ENCODE measurements around the gene IL22RA1. TPM values are rescaled to one million over a fixed set of nuclear protein-coding genes. Genes with fewer than 3 reads are reported as not detected.

Gene IL22RA1
- total and polyA plus RNA-seq, 2 of the 8 experiments (the other 6 are each of a cell fraction or from before 2014, with no cell fraction given) = 0.17 to 0.32 TPM

GRCh38 chr1:24119489-24119858 is 23.5 kb downstream of the IL22RA1 start:
- no peak for FAIRE-seq
- no peak overlapping the region for H2BK5ac ChIP-seq (ENCODE audit: low read depth, low read length)
- H3K9me3 ChIP-seq (ENCODE audit: insufficient read depth in 2 of 2, low read depth in 1 of 2, low read length in 1 of 2) = no peaks in the 10 kb centered on the region
- H4K91ac ChIP-seq (replicated peaks; ENCODE audit: insufficient read length, low read length) = no peak overlapping the region
- no peak overlapping the region for H2BK15ac ChIP-seq (ENCODE audit: low read length)
- H3K4ac ChIP-seq (replicated peaks; ENCODE audit: insufficient read length, low read depth, low read length) = no peak overlapping the region
- ChIA-PET POLR2A (ENCODE audit: partially characterized antibody) (interaction anchor here (1.0 to 2.4 kb wide), 2 partner anchors 31 to 32 kb away, joined by 5 to 9 read pairs; no protein-coding TSS in a partner anchor), CTCF (ENCODE audit: partially characterized antibody) (interaction anchor here (0.9 to 1.3 kb wide), 3 partner anchors 26 to 189 kb away, joined by 3 to 4 read pairs (median 4); no protein-coding TSS in a partner anchor)
- H3K9ac ChIP-seq (replicated peaks in 1 of 4; ENCODE audit: extremely low read depth in 1 of 4, low read depth in 3 of 4, low read length in 3 of 4) = no peak overlapping the region
- WGBS, 2 experiments (ENCODE audit: extremely low coverage in 1 of 2, insufficient coverage in 1 of 2, insufficient read length in 1 of 2, insufficient replicate concordance in 2 of 2, low coverage in 1 of 2, low lambda C conversion rate in 2 of 2, missing lambda C conversion rate in 1 of 2) = 87% methylated on average over 5 of the region's 5 CpGs; no CpG with 5 or more reads in 1 of the 2 experiments
- H3K4me1 ChIP-seq (replicated peaks in 1 of 4; ENCODE audit: control insufficient read depth in 3 of 4, insufficient read depth in 4 of 4, low read length in 3 of 4) = peaks cover 0 to 5% (median 2%) of the 10 kb centered on the region in 4 experiments; a peak in 5 of 7 replicates
- H3K18ac ChIP-seq (ENCODE audit: extremely low read depth, low read length) = no peak overlapping the region
- no peak overlapping the region for H3K14ac ChIP-seq (ENCODE audit: insufficient read length)
- H2BK12ac ChIP-seq (ENCODE audit: low read depth, low read length) = no peak overlapping the region
- H3K36me3 ChIP-seq (ENCODE audit: control insufficient read depth in 2 of 4, insufficient read depth in 4 of 4, low read length in 3 of 4) = no peaks in the 10 kb centered on the region
- no peaks in the 10 kb centered on the region for H3K27me3 ChIP-seq (replicated peaks in 1 of 4; ENCODE audit: control insufficient read depth in 3 of 4, extremely low read depth in 1 of 4, insufficient read depth in 3 of 4, low read length in 3 of 4)
- H4K5ac ChIP-seq (ENCODE audit: insufficient read length, low read depth, low read length) = no peak overlapping the region
- no peak overlapping the region for H2BK120ac ChIP-seq (replicated peaks; ENCODE audit: low read depth, low read length)
- no peak overlapping the region for H3K56ac ChIP-seq (replicated peaks; ENCODE audit: insufficient read length, low read depth, low read length)
- H3K79me1 ChIP-seq (ENCODE audit: low read depth, low read length) = no peaks in the 10 kb centered on the region
- no peak overlapping the region for H3K23ac ChIP-seq (ENCODE audit: insufficient read length)
- no peak overlapping the region for H3K27ac ChIP-seq (ENCODE audit: low read depth, low read length)
- H3K4me2 ChIP-seq (ENCODE audit: insufficient read depth in 1 of 2, low read depth in 2 of 2, low read length in 2 of 2) = no peak overlapping the region
- no peak overlapping the region for H4K8ac ChIP-seq (ENCODE audit: extremely low read depth, insufficient read depth, low read length)
- DNase-seq (ENCODE audit: low read depth in 1 of 2, low spot score in 2 of 2) = no peak
- no peak overlapping the region; the same call in 1 of the 2 replicates for H2AK5ac ChIP-seq (ENCODE audit: low read depth, low read length)
- H2BK20ac ChIP-seq (ENCODE audit: low read length) = 0 out of 2 replicates have a peak overlapping the region, but pooled peaks have one; percentile 13
- no peaks in the 10 kb centered on the region for H4K20me1 ChIP-seq (replicated peaks in 1 of 2; ENCODE audit: control insufficient read depth in 1 of 2, insufficient read depth in 2 of 2, low read length in 2 of 2)
- no peaks in the 10 kb centered on the region for H3K23me2 ChIP-seq (ENCODE audit: low read depth, low read length)
- H3K4me3 ChIP-seq (ENCODE audit: extremely low read depth in 1 of 4, insufficient read depth in 2 of 4, low read depth in 3 of 4, low read length in 4 of 4) = no peak overlapping the region
- no peaks in the 10 kb centered on the region for H3K79me2 ChIP-seq (ENCODE audit: control insufficient read depth in 1 of 2, insufficient read depth in 2 of 2, low read length in 2 of 2)
- H2AFZ ChIP-seq (ENCODE audit: low read length) = no peak overlapping the region
- TF ChIP-seq NANOG (IDR thresholded peaks at IDR 0.05; ENCODE audit: insufficient read depth, low read depth, low read length, poor library complexity, severe bottlenecking) = no peak
- no peak for TF ChIP-seq CBX5 (IDR thresholded peaks at IDR 0.05; ENCODE audit: low read depth, low read length)
- no peak for TF ChIP-seq CBX8 (IDR thresholded peaks at IDR 0.05; ENCODE audit: borderline replicate concordance, low read depth, low read length)
- TF ChIP-seq EGR1 (IDR thresholded peaks at IDR 0.05; ENCODE audit: borderline replicate concordance, low read depth, low read length) = no peak
- no peak for TF ChIP-seq CREB1 (IDR thresholded peaks at IDR 0.05)
- no peak for TF ChIP-seq TCF12 (IDR thresholded peaks at IDR 0.05; ENCODE audit: low read depth, low read length)
- no peak for TF ChIP-seq CHD2 (IDR thresholded peaks at IDR 0.05; ENCODE audit: low read length)
- TF ChIP-seq CTCF (IDR thresholded peaks at IDR 0.05; ENCODE audit: control extremely low read depth in 1 of 3, insufficient read depth in 1 of 3, low read depth in 1 of 3, low read length in 3 of 3) = no peak
- TF ChIP-seq JUN (IDR thresholded peaks at IDR 0.05; ENCODE audit: low read depth, low read length) = no peak
- no peak for TF ChIP-seq MAFK (IDR thresholded peaks at IDR 0.05; ENCODE audit: low read depth, low read length)
- no peak for TF ChIP-seq RXRA (IDR thresholded peaks at IDR 0.05; ENCODE audit: insufficient read depth, low read depth, low read length)
